NCI-H1092 treated with DMSO at 0.1 percent for 48 hours (cell line): Measurements from ENCODE around the gene HSPBP1.
A peak's percentile ranks its signal among the peaks of the same experiment; 100 is the strongest.
"Not testable (repeated sequence)": the region's sequence is repeated elsewhere in the genome, so short reads cannot be mapped to it uniquely, and the experiment has no call there.

Experiments used
- DNase-seq: peaks from one replicate; lab custom pipeline; 2025; lab: John Stamatoyannopoulos, UW

HSPBP1 gene

DNA sequence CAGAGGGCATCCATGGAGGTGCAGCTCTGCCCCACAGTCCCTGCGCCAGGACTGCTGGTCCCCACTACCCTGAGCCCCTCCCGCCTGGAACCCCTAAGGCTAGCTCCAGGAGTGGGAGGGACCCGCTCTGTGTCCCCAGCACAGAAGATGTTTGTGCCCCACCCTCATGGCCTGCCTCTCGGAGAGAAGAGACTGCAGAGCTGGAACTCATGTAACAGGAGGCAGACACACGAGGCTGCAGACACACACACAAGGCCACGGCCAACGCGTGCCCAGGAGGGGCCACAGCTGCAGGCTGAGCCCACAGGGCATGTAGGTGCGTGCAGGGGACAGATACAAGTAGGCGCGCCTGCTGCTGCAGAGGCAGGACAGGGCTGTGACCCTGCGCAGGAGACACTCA lies 40.9 kb downstream of the HSPBP1 start:
- no peak for DNase-seq

DNA sequence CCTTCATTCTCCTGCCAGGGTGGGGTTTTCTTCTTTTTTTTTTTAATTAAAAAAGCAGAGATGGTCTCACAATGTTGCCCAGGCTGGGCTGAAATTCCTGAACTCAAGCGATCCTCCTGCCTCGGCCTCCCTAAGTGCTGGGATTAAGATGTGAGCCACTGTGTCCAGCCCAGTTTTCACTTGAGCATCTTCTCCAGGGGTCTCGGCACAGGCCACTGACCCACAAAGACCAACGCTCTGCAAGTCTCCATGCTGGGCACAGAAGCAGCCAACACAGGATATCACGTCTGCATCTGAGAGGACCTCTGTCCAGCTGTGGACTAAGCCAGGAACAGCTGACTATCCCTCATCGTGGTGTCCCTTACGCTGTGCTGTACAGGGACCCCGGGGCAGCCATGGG lies 41.9 kb downstream of the HSPBP1 start:
- no peak for DNase-seq

DNA sequence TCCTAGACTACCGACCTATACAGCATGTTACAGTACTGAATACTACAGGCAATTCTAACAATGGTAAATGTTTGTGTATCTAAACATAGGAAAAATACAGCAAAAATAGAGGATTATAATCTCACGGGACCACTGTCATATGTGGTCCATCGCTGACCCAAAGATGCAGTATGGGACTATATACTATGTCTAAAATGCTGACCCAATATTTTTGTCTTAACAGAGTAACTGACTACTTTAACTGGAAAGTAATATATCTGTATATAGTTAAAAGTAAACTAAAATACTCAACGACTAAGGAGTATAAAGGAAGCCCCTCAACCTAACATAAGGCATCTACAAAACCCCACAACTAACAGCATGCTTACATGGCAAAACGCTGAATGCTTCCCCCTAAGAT lies 46.9 kb downstream of the HSPBP1 start:
- DNase-seq = no peak

- no peak for DNase-seq
Observed at GRCh38 chr19:55232286-55232602, 47.7 kb downstream of the HSPBP1 start.

DNA sequence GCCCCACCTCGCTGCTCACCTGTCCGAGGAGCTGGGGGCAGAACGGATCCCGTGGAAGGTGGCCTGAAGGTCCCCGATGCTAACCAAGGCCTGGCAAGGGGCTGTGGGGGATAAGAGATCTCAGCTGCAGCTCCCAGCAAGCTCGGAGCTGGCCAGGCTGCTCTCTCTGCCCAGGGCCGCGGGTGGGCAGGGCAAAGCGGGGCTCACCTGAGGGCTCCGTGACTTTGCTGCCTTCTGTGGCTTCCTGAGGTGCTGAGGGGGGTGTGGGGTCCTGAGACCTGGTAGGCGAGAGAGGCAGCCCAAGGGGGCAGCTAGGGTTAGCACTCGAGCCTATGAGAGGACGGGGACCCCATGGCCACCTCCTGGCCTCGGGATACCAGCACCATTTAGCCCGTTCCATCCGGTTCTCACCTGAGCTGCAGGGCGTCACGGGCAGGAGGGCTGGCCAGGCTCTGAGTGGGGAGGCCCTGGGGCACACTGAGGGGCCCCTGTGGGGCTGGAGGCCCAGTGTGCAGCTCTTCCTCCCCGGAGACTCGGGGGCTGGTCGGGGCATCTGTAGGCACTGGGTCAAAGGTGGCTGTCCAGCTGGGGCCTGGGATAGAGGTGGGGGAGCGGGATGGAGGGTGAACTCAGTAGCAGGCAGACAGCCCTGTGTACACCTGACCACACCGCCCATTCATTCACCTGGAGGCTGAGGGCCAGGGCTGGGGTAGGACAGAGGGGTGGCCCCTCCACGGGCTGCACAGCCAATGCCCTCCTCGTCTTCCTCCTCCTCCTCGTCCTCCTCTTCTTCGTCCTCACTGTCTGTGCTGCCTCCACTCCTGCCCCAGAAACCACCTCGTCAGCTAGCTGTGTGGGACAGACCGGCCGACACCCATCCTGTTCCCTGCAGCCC lies 48.3 kb downstream of the HSPBP1 start:
- no peak for DNase-seq

- DNase-seq = no peak
Observed at GRCh38 chr19:55230780-55231179, 49.1 kb downstream of the HSPBP1 start.

- no peak for DNase-seq
Observed at GRCh38 chr19:55230329-55230728, 49.6 kb downstream of the HSPBP1 start.

- no peak for DNase-seq
Observed at GRCh38 chr19:55229789-55230182, 50.1 kb downstream of the HSPBP1 start.

GRCh38 chr19:55229145-55229788 lies 50.6 kb downstream of the HSPBP1 start:
- no peak for DNase-seq

DNA sequence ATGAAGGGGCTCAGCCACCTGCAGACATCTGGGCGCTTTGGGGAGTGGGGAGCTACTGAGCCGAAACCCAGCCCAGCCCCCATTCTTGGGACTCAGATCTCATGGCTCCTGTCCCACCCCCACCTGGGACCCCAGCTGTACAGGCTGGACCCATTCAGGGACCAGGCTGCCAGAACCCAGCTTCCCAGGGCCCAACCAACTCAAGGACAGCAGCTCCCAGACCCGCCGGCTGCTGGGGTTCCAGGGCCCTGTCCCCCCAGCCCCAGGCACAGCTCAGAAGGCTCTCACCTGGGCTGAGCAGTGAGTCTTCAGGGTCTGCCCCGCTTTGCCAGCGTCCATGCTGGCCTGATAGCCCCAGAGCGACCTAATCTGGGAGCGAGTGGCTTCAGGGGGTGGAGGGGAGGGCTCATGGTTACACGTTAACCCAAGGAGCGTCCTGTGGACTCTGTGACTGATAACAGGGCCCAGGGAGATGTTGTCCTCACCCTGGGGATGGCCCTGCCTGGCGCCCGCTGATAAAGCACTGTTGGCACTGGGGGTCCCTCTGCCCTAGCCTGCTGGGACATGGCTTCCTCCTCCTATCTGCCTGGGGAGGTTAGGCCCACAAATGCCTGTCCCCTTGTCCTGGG lies 51.4 kb downstream of the HSPBP1 start, which contains the start of gene TMEM86B:
Gene TMEM86B (minus strand): TSS at position 361 of the 629 bp plus-strand sequence. CDS start 22 bp downstream, at position 339.
- no peak for DNase-seq

GRCh38 chr19:55228015-55228391 lies 51.9 kb downstream of the HSPBP1 start:
- DNase-seq = peak; percentile 16

DNA sequence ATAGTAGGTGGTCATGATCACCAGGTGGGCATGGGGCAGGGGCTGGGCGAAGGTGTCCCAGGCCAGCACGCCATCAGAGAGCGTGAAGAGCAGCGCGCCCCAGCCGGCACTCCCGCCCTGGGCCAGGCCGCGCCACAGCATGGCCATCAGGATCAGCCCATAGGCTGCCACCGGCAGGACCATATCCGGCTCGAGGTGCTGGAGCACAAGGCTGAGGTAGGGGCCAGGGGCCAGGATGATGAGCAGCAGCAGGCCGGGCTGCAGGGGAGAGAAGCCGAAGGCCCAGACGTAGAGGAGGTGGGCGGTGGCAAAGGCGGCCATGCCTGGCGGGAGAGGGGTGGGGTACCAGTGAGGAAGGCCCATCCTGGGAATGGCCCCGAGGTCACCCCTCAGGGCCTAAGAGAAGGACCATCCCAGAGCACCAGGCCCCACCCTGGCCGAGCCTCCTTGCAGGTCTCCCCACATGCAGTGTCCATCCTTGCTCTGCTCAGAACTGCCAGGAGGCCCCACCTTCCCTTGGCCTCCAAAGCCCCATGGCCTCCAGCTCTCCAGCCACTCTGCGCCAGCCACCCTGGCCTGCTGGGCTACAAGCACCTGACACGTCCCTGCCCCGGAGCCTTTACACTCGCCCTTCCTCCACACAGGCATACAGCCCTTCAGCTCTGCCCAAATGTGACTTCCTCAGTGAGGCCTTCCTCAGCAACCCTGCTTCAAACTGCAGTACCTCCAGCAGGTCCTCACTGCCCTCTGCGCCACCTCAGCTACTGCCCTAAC lies 52.5 kb downstream of the HSPBP1 start:
- DNase-seq = no peak

DNA sequence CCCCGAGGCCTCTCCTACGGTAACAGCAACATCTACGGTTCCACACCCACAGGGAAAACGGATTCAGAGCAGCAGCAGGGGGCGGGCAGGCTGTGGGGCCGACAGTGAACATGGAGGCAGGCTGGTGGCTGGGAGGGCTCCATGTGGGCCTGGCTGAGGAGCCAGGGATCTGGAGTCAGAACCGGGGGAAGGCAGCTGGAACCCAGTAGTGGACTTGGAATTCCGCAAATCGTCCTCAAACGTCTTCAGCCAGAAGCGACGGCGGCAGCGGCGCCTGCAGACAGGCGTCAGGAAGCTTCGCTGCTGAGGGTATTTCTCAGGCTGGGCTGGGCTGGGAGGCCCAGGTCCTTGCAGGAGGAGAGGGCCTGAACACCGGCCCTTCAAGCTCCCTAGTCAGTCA lies 53.1 kb downstream of the HSPBP1 start:
- DNase-seq = no peak

GRCh38 chr19:55226273-55226672 lies 53.6 kb downstream of the HSPBP1 start:
- DNase-seq = no peak

DNA sequence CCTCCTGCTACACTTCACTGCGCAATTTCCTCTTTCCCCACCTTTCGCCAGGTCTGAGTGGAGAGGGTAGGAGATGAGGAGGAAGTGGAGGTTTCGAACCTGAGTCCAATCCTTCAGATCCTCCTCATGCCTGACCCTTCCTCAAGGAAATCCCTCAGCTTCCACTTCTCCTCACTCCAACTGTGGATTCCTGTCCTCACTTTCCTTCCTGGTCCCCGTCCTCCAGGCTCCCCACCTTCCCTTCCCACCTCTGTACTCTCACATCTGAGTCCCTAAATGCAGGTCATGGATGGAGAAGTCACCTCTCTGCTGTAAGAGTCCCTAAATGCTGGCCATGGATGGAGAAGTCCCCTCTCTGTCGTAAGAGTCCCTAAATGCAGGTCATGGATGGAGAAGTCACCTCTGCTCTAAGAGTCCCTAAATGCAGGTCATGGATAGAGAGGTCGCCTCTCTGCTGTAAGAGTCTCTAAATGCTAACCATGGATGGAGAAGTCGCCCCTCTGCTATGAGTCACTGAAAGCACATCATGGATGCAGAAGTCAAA lies 54.4 kb downstream of the HSPBP1 start:
- no peak for DNase-seq

DNA sequence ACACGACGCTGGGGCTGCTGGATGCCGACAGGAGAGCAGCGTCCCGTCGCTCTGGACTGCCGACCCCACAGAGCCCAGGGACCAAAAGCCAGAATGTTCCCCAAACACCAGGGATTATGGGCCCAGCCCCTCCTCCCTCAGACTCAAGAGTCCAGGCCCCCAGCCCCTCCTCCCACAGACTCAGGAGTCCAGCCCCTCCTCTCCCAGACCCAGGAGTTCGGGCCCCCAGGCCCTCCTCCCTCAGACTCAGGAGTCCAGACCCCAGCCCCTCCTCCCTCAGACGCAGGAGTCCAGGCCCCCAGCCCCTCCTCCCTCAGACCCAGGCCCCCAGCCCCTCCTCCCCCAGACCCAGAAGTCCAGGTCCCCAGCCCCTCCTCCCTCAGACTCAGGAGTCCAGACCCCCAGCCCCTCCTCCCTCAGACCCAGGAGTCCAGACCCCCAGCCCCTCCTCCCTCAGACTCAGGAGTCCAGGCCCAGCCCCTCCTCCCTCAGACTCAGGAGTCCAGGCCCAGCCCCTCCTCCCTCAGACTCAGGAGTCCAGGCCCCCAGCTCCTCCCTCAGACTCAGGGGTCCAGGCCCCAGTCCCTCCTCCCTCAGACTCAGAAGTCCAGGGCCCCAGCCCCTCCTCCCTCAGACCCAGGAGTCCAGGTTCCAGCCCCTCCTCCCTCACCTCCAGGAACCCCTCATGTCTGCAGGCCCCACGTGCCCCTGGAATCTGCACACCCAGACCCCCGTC lies 55.1 kb downstream of the HSPBP1 start:
- not testable (repeated sequence) for DNase-seq

DNA sequence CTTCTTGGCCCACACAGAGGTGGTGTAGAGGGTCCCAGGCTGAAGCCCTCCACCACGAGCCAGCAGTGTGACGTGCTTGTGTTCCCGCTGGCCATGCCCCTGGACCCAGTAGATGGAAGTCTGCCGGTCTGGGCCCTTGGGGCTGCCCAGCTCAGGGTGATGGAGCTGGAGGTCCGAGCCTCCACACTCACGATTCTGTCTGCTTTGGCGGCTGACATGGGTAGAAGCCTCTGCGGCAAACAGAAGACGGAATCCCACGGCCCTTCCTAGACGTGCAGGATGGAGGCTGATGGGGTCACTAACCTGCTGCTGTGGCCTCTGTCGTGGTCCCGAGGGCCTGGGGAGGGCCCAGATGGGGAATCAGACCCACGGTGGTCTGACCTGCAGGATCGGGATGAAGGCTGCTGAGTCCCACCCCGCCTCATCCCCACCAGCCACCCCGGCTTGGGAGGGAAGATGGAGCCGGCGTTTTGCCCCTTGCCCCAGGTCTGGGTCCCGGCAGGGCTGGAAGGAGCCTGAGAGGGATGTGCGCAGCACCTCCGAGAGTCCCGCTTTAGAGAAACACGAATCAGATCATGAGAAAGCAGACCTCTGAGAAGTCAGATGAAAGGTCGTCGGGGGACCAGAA lies 55.8 kb downstream of the HSPBP1 start:
- no peak for DNase-seq

- no peak for DNase-seq
Observed at GRCh38 chr19:55223291-55224037, 56.4 kb downstream of the HSPBP1 start.

- no peak for DNase-seq
Observed at GRCh38 chr19:55220525-55220924, 59.4 kb downstream of the HSPBP1 start.
